NCI-H2029 treated with DMSO at 0.1 percent for 48 hours (cell line): ENCODE measurements around the gene PTPN13.
"Not testable (repeated sequence)": the region's sequence is repeated elsewhere in the genome, so short reads cannot be mapped to it uniquely, and the experiment has no call there.

ENCODE experiments used
- DNase-seq: peaks from one replicate; lab custom pipeline; 2025; lab: John Stamatoyannopoulos, UW

Gene PTPN13

DNA sequence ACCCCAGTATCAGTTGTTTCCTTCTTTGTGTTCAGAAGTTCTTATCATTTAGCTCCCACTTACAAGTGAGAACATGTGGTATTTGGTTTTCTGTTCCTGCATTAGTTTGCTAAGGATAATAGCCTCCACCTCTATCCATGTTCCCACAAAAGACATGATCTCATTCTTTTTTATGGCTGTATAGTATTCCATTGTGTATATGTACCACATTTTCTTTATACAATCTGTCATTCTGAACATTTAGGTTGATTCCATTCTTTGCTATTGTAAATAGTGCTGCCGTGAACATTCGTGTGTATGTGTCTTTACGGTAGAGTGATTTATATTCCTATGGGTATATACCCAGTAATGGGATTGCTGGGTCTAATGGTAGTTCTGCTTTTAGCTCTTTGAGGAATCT is 125.0 kb downstream of the PTPN13 start:
- not testable (repeated sequence) for DNase-seq

DNA sequence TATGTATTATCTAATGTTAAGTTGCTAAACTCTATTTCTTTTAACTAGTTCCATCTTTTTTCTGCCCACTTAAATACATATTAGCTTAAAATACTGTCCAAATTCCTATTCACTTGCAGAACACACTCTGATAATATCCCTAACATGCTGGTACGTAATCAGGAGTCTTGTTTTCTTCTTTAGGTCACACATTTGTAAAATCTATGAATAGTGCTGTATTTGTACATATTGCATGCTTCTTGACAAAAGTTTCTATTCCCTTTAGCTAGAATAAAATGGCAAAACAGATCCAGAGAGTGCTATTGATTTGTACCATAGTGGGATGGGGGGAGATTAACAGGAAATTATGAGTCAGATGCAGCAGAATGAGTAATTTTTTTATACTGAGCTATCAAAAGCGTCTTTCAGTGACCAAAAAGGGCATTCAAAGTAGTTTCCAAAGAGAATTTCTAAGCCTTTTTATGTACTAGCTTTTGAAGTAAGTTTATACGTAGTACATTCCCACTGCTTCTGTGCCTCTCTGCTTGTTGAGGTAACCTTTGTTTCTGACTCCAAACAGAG is 126.5 kb downstream of the PTPN13 start:
- DNase-seq, result no peak

DNA sequence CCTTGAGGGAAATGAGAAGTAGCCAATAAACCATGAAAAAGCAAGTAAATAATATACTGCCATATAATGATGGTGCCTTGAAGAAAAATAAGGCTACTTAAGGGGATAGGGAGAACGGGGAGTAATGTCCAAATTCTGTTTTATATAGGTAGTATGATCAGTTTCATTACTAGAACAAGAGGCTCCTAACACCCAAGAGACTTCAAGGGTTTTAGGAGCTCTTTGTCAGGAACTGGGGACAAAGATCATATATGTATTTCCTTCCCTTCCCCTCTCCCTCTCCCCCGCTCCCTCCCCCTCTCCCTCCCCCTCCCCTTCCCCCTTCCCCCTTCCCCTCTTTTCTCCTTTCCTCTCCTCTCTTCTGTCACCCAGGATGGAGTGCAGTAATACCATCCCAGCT is 127.3 kb downstream of the PTPN13 start:
- DNase-seq, result no peak

DNA sequence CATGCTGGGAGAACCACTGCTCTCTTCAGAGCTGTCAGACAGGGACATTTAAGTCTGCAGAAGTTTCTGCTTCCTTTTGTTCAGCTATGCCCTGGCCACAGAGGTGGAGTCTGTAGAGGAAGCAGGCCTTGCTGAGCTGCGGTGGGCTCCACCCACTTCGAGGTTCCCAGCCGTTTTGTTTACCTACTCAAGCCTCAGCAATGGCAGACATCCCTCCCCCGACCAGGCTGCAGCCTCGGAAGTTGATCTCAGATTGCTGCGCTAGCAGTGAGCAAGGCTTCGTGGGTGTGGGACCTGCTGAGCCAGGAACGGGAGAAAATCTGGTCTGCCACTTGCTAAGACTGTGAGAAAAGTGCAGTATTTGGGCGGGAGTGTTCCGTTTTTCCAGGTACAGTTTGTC is 136.2 kb downstream of the PTPN13 start:
- DNase-seq, result no peak

DNA sequence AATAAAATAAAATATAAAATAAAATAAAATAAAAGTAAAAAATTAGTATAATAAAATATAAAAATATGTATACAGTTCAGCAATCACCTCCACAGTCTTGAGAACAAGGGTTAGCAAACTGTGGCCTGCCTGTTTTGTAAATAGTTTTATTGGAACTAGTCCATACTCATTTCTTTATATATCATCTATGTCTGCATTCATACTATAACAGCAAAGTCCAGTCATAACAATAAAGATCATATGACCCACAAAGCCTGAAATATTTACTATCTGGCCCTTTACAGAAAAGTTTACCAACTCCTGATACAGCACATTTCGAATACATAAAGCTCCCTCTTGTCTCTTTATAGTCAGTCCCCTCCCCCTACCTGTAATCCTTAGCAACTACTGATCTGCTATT is 143.1 kb downstream of the PTPN13 start:
- DNase-seq, result no peak

DNA sequence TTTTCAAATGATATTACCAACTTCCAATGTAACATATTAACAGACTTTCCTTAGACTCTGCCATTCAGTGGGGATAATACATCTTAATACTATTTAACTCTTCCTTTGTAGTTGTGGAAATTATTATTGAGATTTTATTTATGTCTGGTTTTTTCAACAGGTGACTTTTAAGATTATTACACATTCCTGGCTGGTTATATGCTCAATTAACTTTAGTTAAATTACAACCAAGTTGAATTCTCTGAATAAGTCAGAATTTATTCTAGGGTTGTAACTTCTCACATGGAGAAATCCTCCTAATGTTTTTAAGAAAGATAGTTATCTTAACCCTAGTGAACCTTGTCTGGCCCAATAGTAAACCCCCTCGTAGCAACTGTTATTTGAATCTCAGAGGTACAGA is 147.7 kb downstream of the PTPN13 start:
- no peak for DNase-seq

DNA sequence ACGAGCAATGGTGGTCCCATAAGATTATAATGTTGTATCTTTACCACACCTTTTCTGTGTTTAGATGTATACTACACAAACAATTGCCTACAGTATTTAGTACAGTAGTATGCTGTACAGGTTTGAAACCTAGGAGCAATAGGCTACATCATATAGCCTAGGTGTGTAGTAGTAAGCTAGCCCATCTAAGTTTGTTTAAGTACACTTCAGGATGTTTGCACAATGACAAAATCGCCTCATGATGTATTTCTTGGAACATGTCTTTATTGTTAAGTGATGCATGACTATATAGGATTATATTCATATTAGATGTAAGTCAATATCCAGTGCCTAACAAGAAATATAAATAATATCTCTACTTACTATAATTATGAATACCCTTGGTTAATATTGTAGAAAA is 150.5 kb downstream of the PTPN13 start:
- no peak for DNase-seq

DNA sequence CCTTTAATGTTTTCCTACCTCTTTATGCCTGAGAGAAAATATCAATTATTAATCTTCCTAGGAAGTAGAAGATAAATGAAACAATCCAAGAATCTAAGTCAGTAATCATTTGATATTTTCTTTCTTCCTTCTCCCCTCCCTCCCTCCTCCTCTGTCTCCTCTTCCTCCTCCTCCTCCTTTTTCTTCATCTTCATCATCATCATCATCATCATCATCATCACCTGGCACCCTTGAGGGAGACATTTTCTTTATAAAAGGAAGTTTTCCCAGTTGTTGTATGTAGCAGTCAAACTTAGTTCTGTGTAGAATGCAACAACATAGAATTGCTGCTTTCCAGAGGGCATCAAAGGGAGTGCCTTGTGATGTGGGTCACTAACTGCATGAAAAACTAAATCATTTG is 155.0 kb downstream of the PTPN13 start:
- no peak for DNase-seq

DNA sequence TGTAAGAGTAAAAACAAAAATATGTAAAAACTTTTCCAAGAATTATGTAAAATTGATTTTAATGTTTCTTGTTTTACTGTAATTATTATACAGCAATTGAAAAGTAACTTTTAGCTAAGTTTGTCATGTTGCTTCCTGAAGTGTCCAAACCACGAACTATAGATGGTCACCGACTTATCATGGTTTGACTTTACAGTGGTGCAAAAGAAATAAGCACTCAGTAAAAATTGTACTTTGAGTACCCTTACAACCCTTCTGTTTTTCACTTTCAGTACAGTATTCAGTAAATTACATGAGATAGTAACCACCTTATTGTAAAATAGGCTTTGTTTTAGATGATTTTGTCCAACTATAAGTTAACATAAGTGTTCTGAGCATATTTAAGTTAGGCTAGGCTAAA is 161.3 kb downstream of the PTPN13 start:
- DNase-seq, result no peak

DNA sequence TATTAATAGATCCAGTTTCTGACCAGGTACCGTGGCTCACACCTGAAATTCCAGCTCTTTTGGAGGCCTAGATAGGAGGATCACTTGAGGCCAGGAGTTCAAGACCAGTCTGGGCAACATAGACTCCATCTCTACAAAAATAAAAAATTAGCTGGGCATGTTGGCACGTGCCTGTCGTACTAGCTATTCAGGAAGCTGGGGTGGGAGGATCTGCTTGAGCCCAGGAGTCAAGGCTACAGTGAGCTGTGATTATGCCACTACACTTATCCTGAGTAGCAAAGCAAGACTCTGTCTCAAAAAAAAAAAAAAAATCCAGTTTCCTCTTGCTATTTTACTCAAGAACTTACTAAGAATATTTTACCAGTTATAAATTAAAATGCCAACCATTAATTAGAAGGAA is 163.4 kb downstream of the PTPN13 start:
- no peak for DNase-seq

DNA sequence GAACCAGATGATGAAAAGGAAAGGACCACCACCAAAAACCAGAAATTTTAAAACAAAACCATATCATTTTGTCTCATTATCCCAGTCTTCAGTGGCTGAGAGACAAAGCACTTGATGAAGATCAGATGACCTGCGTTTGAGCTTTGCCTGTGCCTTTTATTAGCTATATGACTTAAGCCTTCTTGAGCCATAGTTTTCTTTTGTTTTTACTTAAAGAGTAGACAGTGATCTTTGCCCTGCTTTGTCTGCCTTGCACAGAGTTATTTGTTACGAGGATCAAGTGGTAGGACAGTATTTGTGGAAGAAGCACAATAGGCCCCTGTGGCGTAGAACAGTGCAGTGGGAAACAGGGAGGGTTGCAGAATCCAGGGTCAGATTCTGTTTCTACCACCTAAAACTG is 165.2 kb downstream of the PTPN13 start:
- no peak for DNase-seq

DNA sequence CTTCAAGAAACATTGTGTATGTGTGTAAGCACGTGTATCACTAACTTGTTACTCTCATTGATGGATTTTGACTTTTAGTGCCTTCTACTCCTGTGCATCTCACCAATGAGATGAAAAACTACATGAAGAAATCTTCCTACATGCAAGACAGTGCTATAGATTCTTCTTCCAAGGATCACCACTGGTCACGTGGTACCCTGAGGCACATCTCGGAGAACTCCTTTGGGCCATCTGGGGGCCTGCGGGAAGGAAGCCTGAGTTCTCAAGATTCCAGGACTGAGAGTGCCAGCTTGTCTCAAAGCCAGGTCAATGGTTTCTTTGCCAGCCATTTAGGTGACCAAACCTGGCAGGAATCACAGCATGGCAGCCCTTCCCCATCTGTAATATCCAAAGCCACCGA is 168.5 kb downstream of the PTPN13 start:
- DNase-seq, result no peak

DNA sequence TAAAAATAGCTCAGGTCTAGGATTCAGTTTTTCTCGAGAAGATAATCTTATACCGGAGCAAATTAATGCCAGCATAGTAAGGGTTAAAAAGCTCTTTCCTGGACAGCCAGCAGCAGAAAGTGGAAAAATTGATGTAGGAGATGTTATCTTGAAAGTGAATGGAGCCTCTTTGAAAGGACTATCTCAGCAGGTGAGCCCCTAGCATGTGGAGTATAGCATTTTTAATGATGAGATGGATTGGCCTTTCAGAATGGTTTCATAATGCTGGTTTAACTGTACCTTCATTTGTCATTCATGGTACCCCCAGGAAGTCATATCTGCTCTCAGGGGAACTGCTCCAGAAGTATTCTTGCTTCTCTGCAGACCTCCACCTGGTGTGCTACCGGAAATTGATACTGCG is 175.7 kb downstream of the PTPN13 start:
- no peak for DNase-seq

DNA sequence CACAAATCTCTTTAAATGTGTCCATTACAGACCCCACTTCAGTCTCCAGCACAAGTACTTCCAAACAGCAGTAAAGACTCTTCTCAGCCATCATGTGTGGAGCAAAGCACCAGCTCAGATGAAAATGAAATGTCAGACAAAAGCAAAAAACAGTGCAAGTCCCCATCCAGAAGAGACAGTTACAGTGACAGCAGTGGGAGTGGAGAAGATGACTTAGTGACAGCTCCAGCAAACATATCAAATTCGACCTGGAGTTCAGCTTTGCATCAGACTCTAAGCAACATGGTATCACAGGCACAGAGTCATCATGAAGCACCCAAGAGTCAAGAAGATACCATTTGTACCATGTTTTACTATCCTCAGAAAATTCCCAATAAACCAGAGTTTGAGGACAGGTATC is 177.0 kb downstream of the PTPN13 start:
- no peak for DNase-seq

DNA sequence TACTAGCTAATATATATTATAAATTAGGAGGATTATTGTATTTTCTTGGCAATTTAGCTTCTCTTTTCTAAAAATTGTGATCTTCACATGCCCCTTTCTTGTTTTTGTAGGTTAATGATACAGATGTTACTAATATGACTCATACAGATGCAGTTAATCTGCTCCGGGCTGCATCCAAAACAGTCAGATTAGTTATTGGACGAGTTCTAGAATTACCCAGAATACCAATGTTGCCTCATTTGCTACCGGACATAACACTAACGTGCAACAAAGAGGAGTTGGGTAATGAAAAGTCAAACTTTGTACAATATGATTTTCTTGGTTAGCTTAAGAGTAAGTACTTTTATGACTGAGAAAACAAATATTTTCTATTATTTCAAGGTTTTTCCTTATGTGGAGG is 180.9 kb downstream of the PTPN13 start:
- DNase-seq, result no peak

DNA sequence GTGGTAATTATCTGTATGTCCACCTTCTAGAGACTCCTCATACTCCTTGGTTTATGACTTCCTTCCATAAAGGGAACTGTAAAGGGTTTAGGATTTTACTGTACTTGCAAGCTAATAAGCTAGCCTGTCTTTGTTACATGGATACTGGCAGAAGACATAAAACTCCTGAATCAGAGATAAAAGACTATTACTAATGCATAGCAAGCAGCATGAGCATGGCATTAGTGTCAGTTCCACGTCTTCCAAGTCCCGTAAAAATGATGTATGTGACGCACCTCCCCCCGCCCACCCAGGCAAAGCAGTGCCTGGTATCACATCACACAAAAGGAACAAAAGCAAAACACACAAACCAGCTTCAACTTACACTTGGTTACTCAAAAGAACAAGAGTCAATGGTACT is 184.1 kb downstream of the PTPN13 start:
- no peak for DNase-seq

DNA sequence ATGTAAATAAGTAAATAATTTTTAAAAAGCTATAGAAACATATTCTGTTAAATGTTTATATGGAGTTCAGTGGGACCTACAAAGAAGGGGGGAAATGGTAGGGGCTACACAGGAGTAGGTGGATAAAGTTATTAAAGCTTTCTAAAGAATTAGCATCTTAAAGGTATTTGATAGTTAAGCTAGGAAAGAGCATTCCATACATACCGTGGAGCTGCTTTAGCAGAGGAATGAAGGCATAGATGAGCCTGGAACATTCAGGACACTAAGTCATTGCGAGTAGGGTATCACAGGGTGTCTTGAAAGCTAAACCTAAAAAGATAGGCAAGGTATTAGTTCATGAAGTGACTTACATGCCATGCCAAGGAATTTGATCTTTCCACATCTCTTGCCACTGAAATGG is 194.7 kb downstream of the PTPN13 start:
- DNase-seq, result no peak

DNA sequence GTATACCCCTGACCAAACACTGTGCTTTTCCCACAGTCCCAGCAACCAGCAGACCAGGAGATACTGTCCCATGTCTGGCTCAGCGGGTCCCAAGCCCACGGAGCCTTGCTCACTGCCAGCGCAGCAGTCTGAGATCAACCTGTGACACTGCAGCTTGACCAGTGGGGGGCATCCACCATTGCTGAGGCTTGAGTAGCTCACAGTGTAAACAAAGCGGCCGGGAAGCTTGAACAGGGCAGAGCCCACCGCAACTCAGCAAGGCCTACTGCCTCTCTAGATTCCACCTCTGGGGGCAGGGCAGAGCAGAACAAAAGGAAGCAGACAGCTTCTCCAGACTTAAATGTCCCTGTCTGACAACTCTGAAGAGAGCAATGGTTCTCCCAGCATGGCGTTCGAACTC is 197.0 kb downstream of the PTPN13 start:
- DNase-seq, result no peak

DNA sequence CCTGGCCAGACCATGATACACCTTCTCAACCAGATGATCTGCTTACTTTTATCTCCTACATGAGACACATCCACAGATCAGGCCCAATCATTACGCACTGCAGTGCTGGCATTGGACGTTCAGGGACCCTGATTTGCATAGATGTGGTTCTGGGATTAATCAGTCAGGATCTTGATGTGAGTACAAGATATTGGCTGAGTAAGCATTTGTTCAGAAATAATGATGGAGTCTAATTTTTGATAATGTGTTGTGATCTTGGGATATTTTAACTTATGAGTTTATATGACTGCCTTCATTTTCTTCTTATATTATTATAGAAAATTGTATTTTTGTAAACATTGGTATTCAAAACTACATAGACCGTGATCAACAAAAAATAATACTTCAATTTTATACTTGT is 215.7 kb downstream of the PTPN13 start:
- no peak for DNase-seq

DNA sequence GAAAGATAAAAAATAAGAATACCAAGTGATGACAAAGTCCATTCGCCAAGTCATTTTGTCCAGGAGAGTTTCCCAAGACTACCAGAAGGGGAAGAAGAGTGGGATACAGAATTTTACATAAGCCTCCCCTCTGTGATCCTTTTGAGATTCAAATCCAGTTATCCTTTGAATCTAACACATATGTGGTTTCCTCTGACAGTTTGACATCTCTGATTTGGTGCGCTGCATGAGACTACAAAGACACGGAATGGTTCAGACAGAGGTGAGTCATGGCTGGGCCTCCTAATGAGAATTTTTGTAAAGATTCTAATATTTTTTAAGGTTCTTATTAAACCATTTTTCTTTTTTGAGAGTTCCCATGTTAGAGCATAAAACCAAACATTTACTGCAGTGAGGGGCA is 216.7 kb downstream of the PTPN13 start:
- DNase-seq, result no peak

DNA sequence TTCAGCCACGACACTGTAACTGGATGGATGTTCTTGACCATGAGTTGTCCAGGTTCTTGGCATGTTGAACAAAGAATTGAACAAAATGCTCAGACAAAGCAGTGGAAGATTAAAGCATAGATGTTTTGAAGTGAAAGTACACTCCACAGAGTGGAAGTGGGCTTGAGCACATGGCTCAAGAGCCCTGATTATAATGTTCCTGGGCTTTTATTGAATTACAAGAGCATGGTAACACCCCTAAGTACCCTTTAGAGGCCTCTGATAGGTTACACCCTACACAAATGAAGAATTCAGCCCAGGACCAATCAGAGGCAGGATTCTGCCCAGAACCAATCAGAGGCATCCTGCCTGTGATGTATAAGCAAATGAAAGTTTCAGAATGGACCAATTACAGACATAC is 221.5 kb downstream of the PTPN13 start:
- no peak for DNase-seq

DNA sequence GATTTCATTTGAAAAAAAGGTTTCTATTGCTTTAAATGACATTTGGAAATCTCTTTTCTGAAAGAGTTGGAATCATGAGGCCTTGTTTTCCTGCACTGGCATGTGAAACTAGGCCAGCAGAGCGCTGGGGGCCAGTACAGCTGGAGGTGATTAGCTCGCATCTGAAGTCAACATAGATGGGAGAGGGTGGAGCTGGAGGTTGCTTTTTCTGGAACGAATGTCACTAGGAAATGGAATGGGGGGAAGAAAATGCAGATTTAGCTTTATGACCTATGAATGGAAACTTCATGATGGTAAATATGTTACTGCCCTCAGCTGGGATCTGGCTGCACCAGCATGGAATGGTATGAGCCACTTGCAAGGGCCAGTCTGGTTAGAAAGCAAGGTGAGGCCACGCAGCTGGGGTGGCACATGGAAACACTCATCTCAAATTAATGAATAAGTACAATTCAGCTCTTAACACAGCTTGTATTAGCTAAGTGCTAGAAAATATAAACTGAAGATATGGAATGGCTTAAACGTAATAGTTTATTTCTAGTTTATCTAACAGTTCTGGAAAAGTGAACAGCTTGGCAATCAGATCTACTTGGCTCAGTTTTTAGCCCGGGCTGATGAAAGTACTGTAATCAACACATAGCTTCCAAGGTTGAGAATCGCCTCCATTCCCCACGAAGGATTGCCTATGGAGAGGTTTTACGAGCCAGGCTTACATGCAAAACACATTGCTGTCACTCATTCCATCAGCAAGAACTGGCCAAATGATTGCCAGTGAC is 222.6 kb downstream of the PTPN13 start:
- no peak for DNase-seq

DNA sequence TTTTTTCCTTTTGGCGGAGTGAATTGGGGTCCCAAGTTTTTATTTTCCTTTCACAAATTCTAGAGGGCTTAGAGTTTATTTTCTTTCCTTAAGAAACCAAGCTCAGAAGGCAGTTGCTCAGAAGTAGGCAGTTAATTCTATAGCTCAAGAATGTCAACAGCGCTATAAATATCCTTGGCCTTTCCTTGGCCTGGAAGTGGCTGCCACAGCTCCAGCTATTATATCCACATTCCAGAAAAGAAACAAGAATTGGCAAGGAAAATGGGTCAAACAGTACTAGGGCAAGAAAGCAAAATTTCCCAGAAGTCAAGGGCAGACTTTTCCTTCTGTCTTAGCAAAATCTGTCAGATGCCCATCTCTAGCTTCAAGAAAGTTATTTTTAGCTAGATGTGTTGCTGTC is 224.1 kb downstream of the PTPN13 start:
- DNase-seq, result no peak

DNA sequence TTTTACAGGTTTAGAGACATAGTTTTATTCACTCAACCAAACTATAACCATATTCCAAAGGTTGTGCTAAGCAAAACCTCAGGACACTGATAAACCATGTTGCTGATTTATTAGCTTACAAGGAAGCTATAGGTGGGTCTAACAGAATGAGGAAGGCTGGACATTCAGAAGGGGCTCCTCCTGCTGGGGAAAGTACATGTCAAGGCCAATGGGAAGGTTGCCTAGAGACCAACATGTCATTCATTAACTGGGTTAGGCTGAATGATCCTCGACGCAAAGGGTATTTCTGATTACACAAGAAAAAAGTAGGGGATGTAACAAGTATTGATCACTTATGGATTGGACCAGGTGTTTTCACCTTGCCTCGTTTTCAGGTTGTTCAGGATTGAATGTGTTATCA is 224.7 kb downstream of the PTPN13 start:
- DNase-seq, result no peak
